Stimulated activated CD8-positive, alpha-beta memory T cell treated with anti-CD3 and anti-CD28 coated beads, Interleukin-15, amount 100 ng/mL, for 4 hours (primary cell): ENCODE results near the gene ACTN1.

Experiments
- DNase-seq, 2 donors: peaks; one replicate each; pipeline ENCODE4 v3.0.0-alpha.2; 2020; ENCODE audit warnings: low read depth in 2 of 2

Gene ACTN1

DNA sequence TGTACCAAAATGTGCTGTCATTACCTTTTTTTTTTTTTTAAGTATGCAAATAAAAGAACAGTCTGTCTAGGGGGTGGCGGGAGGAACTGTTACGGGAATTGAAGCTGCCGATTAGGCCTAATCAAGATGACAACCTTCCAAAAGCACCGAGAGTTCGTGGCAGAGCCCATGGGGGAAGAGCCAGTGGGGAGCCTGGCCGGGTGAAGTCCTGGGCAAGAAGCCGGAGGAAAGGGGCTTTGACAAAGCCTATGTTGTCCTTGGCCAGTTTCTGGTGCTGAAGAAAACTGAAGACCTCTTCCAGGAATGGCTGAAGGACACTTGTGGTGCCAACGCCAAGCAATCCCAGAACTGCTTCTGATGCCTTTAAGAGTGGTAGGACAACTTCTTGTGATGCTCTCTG, 42.6 kb downstream of the ACTN1 start:
- no peak for DNase-seq

DNA sequence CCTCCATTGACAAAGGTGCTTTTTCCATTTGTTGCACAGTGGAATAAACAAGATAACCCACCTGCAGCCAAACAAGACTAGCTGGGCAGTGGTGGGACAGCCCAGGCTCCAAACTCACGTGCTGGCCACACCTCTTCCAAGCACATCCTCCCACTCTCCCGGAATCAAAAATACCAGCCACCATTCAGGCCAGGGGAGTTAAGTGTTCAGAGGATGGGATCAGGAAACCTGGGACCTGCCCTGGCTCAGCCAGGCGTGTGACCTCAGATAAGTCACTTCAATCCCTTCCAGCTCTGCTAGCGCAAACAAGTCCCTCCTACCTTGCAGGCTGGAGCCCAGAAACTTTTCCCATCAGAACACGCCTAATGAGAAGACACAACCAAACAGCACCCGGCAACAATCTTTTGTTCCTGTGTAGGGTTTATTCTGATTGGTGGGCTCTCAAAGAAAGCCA, 43.3 kb downstream of the ACTN1 start:
- DNase-seq, result no peak

DNA sequence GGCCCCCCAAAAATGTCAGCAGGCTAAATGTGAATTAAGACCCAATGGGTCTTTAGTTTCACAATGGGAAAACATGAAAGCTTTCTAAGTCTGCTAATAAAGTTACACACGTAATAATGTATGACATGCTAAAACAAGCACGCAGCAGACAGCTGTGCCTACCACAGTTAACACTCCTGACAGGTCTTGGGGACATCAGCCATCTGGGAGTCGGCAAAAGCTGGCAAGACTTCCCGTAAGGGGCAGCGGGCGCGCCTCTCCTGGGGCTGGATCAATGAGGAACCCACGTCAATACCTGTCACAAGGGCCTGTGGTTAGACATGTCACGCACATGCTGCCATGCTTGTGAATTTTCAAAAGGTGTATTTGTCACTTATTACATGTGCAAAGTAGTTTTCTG, 45.0 kb downstream of the ACTN1 start:
- no peak for DNase-seq

DNA sequence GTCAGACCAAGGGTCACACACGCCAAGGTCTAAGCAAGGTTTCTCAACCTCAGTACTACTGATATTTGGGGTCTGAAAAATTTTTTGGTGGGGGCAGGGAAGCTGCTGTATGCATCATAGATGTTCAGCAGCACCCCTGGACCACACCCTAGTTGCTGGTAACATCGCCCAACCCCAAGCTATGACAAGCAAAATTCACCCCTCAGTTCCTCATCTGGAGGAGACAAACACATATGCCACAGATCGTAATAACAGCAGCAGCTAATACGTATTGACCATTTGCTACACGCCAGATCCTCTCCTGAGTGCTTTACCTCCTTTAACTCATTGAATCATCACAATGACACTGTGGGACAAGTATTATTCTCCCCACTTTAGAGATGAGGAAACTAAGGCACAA, 46.4 kb downstream of the ACTN1 start:
- no peak for DNase-seq

DNA sequence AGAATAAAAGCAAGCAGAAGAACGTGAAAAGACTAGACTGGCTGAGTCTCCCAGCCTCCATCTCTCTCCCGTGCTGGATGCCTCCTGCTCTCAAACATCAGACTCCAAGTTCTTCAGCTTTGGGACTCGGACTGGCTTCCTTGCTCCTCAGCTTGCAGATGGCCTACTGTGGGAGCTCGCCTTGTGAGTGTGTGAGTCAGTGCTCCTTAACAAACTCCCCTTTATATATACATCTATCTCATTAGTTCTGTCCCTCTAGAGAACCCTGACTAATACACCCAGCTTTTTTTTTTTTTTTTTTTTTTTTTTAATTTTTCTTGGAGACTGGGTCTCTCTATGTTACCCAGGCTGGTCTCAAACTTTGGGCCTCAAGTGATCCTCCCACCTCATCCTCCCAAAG, 46.9 kb downstream of the ACTN1 start:
- no peak for DNase-seq

DNA sequence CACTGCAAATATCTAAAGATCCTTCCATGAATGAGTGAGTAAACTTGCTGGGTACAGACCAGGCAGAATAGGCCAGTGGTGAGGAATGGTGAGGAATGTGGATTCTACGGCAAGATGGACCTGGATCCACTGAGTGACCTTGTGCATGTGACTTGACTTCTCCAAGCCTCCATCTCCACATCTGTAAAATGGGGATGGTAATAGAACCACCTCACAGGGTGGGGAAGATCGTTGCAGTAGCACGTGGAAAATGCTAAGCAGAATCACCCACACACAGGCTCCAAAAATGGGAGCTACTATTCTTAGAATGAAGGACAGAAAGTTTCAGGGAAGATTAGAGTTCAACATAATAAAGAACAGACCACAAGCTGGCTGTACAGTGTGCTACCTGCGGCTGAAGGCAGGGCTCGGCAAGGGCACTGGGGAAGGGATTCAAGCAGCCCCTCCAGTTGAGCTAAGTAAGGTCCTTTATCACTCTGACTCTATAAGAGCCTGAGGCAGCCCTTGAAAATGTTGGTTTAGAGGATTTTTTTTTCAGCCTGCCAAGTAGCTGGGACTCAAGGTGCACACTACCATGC, 47.5 kb downstream of the ACTN1 start:
- DNase-seq, result no peak

DNA sequence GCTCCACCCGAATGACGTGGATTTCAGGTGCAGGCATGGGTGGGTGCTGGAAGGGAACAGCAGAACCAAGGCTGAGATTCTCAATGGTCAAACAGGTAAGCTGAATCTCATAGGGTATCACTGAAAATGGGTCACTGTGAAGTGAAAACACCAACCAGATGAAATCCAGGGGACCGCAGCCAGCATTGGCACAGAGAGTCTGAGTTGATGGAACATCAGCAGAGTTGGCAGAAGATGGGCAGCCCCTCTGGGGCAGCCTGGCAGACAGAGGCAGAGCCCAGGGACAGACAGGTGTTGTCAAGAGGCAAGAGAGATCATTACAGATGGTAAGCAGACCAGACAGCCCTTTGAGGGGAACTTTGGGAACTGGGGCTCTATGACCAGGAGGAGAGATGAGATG, 48.0 kb downstream of the ACTN1 start:
- no peak for DNase-seq

DNA sequence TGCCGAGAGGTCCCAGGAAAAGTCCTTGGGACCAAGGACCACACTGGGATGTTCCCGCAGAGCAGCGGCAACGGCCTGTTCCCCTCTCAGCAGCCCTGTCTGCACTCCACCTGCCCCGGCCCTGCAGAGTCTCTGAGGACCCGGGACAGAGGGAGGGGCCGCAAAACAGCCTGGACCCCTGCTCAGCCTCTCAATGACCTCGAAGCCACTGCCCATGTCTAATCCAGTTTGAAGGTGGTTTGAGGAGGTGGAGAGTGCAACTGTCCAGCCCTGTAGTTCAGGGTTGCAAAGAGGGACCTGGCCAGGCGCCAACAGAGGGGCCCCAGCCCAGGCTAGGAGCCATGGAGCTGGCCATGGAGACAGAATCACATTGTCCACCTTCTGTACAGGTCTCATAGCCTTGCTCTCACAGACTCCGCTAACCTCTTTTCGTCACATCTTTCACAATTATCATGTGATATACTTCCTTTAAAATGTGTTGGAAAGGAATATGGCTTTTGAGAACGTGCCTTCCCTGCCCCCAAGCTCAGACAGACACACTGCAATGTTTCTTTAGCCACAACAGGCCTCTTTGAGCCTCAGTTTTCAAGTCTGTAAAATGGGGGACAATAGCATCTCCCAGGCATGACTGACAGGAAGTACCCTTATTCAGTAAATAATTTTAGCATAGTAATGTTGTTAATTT, 49.3 kb downstream of the ACTN1 start:
- no peak for DNase-seq

DNA sequence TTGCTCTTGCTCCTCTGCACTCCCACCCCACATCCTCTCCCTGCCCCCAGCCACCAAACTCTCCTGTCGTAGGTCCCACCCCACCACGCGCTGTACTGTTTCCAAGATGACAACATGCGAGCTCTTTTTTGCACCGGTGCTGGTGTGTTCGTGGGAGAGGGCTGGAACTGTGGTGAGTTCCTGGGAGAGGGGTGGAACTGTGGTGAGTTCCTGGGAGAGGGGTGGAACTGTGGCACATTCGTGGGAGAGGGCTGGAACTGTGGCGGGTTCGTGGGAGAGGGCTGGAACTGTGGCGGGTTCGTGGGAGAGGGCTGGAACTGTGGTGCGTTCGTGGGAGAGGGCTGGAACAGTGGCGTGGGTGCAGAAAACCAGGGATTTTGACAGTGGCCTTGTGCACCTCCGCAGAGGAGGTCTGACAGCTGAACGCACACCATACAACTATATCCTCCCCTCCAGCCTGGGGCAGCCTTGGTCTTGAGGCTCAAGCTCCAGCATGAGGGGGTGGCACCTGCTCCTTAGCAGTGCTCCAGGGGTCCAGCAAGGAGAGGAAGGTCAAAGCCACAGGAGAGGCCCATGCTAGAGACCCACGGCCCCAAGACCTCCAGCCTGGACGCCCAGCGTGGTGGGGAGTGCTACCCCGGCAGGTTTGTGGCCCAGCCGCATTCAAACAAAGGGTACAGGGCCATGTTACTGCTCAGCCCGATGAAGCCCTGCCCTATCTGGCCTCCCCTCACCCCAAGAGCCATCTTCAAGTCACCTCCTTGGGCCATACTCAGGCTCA, 50.1 kb downstream of the ACTN1 start:
- DNase-seq, result no peak

DNA sequence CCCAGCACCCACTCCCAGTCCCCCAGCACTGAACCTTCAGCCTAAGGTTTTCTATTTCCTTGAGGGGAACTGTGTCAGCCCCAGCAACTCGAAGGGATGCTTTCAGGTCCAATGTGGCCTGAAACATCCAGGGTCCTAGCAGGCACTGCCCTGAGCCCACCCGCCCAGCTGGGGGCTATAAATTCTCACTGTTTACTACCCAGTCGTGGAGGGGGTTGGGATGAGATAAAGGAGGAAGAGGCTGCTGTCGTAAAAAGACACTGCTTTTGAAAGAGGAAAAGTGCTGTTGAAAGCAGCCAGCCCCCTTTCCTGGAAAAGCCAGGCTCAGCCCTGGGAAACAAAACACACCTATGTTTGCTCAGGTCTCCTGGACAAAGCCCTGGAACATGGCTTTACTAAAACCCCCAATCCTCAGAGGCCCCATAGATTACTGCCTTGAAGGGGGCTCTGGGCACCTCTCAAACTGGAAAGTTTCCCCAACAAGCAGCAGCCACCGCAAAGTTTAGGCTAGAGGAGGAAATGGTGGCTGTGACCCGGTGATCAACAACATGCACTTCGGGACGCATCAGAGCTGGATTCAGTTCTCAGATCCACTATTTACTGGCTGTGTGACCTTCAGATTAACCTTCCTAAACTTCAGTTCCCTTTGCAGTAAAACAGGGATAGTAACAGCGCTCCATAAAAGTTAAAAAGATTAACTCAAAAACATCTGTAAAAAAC, 51.0 kb downstream of the ACTN1 start:
- DNase-seq, result no peak

DNA sequence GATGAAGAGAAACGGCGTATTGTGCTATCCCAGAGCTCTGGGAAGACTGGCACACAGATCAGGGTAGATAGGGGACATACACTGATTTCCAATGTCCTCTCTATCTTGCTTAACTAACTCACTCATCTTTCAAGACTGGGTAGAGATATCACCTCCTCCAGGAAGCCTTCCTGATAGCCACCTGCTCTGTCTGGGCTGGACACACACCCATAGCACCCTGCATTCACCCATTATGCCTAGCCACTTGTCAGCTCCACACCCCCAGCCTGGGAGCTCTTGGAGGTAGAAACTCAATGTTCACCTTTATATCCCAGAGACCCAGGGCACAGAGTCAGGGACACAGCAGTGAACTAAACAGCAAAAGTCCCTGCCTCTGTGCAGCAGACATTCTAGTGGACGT, 52.0 kb downstream of the ACTN1 start:
- no peak for DNase-seq

DNA sequence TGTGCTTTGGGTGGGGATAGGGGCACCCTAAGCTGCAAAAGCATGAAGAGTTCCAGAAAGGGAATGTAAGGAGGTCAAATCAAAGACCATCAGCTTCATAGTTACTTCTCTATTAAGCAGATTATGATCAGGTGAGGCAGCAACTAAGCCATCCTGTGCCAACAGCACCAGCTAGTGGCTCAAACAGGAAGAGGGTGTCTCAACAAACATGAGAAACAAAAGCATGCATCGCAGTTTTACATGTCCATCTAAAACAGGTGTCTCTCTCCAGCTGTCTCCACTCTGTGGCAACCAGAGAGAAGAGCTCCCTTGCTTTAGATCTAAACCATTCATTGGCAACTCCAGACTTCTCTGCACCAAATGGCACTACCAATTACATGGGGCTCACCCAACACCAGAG, 52.9 kb downstream of the ACTN1 start:
- no peak for DNase-seq

DNA sequence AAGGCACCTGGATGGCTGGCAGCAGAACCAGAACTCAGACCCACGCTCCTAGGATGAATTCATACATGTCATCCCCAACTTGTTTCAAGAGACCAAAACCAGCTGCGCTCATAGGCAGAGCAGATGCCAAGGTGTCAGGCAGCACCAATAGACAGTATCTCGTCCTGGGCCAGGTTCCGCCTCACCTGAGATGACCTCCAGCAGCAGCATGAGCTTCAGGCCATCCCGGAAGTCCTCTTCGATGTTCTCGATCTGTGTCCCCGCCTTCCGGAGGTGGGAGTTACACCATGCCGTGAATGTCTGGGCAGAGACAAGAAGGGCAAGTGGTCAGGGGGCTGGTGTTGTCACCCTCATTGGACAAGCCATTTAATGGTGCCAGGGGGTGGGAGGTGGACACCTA, 53.7 kb downstream of the ACTN1 start:
- no peak for DNase-seq

DNA sequence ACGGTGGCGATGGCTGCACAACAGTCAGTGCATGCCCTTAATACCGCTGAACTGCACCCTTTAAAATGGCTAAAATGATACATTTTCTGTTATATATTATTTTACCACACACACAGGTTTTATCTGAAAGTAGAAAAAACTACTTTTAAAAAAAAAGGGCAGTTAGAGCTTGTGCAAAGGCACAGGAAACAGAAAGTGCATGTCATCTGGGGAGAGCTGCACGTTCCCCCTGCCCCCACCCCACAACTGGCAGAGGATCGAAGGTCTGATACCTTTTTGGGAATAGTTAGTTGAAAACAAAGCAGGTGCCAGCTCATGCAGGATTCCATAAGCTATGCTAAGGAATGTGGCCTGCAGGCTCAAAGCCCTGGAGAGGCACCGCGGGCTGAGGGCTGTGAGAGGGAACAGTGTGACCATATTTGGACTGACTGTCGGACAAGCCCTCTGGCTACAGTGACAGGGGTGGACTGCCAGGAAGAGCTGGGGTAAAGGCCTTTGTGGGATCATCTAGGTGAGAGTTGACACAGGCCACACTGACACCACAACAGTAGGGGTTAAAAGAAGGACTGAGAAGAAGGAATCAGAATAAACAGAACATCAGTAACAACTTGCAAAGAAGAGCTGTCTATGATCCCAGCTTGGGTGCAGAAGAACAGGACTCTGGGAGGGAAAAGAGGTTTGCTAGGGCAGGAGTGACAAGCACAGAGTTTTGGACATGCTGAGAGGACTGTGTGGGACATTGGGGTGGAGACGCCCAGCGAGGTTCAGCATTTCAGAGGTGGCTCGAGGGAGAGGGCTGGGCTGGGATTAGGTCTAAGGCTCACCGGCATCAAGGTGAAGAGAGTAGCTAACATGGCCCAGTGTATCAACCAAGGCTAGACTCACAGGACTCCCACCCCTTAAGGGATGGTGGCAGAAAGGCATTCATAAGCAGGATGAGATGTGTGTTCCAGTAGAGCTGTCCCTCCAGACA, 54.6 kb downstream of the ACTN1 start:
- no peak for DNase-seq

DNA sequence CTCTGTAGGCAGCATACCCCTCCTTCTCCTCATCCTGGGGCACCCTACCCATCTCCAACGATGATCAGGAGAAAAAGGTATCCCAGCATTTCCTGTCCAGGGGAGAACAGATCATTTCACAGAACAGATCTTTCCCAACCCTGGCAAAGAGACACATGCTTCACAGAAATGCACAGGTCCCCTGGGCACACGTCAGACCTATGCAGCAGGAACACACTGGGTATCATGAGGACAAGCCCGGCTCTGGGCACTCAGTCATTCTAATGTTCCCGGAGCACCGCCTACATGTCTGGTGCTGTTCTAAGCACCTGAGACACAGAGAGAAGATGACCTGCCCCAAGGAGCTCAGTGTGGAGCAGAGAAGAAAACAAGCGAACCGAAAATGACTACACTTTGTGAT, 56.2 kb downstream of the ACTN1 start:
- no peak for DNase-seq

DNA sequence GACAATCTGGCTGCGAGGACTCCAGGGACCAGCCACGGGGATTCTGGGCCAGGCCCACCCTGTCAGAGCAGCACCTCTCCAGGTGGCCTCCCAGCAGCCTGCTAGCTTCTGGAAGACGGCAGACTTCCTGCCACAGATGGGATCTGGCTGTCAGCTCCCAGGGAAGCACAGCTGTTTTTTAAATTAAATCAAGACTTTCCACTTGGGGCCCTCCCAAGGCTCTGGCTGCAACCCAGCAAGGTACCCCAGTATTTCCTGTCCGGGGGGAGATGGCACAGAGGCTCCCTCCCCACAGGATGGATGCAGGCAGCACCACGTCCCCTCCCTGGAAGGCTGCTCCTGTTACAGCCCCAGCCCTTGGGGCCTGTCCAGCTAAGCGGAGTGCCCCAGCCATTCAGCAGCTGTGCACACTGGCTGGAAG, 56.9 kb downstream of the ACTN1 start:
- no peak for DNase-seq

DNA sequence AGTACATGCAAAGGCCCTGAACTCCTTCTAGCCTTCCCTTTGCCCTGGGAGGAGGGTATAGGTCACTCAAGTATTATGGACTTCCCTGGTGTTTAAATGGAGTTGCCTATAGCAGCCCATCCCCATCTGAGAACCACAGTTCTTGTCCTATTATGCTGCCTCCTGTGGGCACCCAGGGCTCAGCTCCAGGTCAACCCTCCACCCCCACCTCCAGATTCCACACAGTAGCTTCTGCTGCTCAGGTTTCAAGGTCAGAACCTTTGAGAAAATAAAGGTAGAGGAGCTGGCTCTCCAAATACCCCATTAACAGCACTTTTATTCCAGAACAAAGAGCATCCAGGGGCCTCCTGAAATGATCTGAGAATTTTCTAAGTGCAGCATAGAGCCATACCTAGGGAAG, 57.4 kb downstream of the ACTN1 start:
- no peak for DNase-seq

DNA sequence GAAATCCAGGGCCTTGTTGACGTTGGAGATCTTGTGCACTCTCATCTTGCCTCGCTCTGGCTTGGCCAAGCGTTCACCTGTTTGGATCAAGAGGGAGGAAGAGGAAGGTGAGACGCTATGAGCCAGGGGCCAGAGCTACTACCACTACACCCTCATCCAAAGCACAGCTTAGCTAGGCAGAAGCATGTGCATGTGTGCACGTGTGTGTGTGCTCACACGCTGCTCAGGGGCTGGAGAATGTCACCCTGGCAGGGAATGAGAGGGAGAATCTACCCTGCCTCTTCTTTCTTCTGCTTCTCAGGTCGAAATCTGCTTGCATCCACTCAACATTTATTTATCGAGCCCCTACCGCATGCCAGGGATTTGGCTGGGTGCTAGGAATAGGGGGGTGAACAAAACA, 58.1 kb downstream of the ACTN1 start:
- DNase-seq, result no peak

DNA sequence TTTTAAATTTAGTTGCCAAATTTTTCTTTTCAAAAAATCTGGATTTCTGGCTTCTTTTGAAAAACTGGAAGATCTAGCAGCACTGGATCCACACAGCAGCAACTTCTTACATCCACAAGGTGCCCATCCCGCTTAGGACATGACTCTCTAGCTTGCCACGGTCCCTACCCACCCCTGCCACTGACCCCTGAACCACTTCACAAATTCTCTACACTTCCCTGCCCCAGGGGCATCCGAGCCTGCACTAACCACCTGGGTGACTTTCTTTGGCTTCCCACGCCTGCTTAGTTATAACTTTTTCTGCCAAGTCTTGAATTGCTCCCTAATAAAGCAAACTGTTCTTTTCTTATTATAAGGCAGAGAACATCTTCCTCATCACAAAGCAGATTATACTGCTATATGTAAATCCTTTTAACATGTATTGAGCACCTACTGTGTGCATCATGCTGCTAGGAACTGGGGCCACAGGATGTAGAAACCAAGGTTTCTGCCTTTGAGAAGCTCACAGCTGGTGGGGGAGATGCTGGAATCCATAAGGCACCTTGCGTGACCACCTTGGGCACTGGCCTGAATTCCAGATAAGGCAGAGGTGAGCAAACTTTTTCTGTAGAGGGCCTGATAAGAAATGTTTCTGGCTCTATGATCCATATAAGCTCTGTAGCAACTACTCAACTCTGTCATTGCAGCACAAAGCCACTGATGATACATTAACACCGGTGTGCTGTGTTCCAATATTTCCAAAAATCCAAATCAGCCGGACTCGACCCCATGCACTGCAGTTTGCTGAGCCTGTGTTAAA, 59.8 kb downstream of the ACTN1 start:
- no peak for DNase-seq

DNA sequence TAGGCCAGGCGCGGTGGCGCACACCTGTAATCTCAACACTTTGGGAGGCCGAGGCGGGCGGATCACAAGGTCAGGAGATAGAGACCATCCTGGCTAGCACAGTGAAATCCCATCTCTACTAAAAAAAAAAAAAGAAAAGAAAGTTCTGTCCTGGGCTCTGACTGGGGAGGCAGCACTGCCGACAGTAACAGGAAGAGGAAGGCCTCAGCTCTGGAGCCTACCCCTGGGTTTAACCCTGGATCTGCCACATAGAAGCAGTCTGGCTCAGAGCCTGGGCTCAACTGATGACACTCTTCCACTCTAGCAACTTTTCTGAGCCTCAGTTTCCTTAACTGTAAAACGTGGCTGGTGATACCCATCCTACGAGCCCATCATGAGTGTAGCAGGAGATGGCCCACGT, 60.5 kb downstream of the ACTN1 start:
- DNase-seq, result no peak
